IPS-18c (cell line): Measurements from ENCODE around the gene GLI2.

Experiments
- H3K4me3 ChIP-seq: 2 replicates; pipeline ENCODE4 v1.7.0; 2013; ENCODE audit warnings: low read depth, mild to moderate bottlenecking, low read length, moderate library complexity; ENCODE audit not compliant: insufficient read depth
- H3K9me3 ChIP-seq: one replicate; pipeline ENCODE4 v1.6.1; 2013; ENCODE audit warnings: mild to moderate bottlenecking, low read length, moderate library complexity; ENCODE audit not compliant: control insufficient read depth, insufficient read depth

GLI2 gene

GRCh38 chr2:120745420-120746111, 9.9 kb downstream of the GLI2 start:
- H3K4me3 ChIP-seq, result no peak overlapping the region; the same call in 1 of the 2 replicates
- no peaks in the 10 kb centered on the region for H3K9me3 ChIP-seq

- Histone ChIP-seq H3K9me3 (no peaks in the 10 kb centered on the region), H3K4me3 (no peak overlapping the region; the same call in 1 of the 2 replicates)
Observed at GRCh38 chr2:120746144-120746543, 10.5 kb downstream of the GLI2 start.

DNA sequence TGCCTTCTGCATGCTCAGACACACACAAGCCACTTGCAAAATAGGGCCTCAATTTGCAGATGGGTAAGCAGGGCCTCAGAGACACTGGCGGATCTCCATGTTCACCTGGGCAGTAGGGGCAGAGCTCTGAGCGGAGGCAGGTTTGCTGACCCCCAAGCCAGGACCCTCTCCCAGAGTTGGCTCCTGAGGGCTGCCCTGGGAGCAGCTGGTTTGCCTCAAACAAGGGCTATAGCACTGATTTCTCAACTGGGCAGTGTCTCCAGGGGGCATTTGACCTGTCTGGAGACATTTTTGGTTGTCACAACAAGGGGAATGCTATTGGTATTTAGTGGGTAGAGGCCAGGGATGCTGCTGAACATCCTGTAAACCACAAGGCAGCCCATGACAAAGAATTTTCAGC, 11.6 kb downstream of the GLI2 start:
- Histone ChIP-seq H3K9me3 (no peaks in the 10 kb centered on the region), H3K4me3 (no peak overlapping the region)

GRCh38 chr2:120747706-120748105, 12.0 kb downstream of the GLI2 start:
- Histone ChIP-seq H3K9me3 (no peaks in the 10 kb centered on the region), H3K4me3 (no peak overlapping the region)

- H3K4me3 ChIP-seq, result no peak overlapping the region
- H3K9me3 ChIP-seq, result no peaks in the 10 kb centered on the region
Observed at GRCh38 chr2:120748310-120748709, 12.6 kb downstream of the GLI2 start.

DNA sequence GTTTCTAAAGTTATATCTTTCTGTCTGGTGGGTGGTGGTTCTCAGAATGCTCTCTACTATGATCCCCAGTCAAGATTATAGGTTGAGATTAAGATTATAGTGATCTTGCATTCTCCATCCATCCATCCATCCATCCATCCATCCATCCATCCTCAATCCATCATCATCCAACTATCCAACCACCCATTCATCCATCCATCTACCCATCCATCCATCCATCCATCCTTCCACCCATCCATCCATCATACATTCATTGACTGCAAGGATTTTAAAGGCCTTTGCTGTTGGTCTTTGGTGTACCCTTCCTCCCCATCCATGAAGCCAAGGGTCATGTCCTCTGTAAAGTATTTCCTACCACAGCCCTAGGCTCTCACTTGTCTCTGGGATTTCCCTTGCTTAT, 13.1 kb downstream of the GLI2 start:
- Histone ChIP-seq H3K4me3 (no peak overlapping the region), H3K9me3 (no peaks in the 10 kb centered on the region)

DNA sequence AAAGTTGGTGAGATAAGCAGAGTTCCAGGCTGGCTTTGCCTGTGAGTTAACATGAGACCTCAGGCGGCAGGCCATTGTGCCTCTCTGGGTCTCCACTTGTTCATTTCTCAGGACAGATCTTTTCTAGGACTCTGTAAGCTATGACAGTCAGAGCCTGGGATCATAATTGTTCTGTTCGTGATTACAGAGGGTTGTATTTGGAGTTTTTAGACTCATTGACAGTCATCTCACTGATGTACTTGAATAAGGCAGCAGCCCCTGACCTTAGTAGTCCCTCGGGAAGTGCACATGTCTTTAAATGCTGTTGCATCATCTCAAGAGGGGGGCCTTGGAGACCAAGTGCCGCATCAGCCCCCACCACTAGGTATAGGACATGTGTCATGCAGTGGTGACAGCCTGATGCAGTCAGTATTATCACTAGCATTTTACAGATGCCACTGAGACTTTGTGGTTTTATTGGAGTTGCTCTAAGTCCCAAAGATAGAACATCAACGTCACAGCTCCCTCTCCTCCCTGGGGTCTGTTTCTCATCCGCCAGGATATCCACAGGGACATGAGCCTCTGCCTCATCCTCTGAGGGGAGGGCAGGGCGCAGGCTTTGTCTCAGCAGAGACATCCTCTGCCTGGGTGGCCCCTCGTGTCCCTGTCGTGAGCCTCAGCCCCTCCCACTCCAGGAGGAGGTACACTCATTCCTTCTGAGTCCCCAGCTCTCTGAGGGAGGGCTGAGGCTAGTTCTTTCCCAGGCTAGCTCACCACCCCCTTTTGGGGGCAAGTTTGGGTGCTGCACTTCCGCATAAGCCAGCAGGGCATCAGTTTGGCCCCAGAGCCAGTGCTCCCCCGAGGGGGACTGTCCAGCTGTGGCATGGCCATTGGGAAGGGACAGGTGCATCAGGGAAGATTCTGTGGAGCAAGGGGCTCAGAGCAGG, 14.1 kb downstream of the GLI2 start:
- H3K4me3 ChIP-seq, result no peak overlapping the region
- no peaks in the 10 kb centered on the region for H3K9me3 ChIP-seq

- Histone ChIP-seq H3K4me3 (no peak overlapping the region), H3K9me3 (no peaks in the 10 kb centered on the region)
Observed at GRCh38 chr2:120750488-120751210, 15.0 kb downstream of the GLI2 start.

- Histone ChIP-seq H3K4me3 (no peak overlapping the region), H3K9me3 (no peaks in the 10 kb centered on the region)
Observed at GRCh38 chr2:120751553-120751952, 15.9 kb downstream of the GLI2 start.

DNA sequence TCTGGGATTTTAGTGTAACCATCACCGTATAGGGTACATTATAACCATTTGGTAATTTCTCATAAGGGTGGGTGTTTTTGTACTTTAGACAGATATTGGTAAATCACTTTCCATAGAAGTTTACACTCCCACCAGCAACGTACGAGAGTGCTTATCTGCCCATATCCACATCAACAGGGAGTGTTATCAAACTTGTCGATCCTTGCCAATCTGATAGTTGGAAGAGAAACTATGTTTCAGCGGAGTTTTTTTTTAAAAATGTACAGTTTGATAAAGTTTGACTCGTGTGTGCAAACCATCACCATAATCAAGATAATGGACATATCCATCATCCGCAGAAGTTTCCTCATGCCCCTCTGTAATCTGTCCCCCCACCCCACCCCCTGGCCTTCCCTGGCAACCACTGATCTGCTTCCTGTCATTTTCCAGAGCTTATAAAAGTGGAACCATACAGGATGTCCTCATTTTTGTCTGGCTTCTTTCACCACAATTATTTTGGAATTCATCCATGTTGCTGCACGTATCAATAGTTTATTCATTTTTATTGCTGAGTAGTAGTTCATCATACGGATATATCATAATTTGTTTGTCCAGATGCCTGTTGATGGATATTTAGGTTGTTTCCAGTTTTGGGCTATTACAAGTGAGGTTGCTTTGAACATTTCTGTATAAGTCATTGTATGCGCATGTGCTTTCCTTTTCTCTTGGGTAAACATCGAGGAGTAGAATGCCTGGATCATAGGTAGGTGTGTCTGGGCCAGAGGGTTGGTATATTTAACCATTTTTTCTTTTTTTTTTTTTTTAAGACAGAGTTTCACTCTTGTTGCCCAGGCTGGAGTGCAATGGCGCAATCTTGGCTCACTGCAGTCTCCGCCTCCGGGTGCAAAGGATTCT, 18.6 kb downstream of the GLI2 start:
- no peak overlapping the region for H3K4me3 ChIP-seq
- H3K9me3 ChIP-seq, result no peaks in the 10 kb centered on the region

GRCh38 chr2:120758181-120759144, 22.8 kb downstream of the GLI2 start:
- Histone ChIP-seq H3K9me3 (peaks cover 3% of the 10 kb centered on the region), H3K4me3 (no peak overlapping the region; the same call in 1 of the 2 replicates)

GRCh38 chr2:120759543-120760331, 24.1 kb downstream of the GLI2 start:
- H3K9me3 ChIP-seq, result peaks cover 3% of the 10 kb centered on the region

DNA sequence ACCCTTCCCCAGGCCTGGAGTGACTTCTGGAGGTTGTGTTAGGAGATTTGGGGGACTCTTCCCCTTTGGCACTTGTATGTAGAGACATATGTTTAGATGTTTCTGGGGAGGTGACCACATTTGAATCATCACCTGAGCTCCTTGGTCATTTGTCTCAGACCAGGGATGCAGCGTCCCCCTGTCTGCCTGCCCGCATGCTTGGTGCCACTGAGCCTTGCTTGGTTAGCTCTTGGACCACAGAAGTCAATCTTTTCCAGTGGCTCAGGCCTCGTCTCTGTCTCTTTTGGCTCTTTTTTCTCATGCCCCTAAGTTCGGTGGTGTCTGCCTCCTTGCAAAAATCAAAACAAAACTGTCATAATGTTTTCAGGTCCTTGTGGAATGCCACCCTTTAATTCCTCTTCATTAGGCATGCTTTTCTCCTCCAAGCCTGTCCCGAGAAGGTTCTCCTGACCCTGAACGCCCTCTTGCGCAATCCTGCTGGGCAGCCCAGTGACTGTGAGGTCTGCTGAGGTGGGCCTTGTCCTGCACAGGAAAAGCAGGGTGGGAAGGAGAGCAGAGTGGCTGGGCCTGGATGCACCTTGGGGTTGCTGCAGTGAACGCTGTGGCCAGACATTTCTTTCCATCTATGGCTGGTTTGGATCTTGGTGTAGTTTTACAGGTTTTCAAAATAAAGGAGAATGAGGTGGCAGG, 24.9 kb downstream of the GLI2 start:
- peaks cover 3% of the 10 kb centered on the region for H3K9me3 ChIP-seq
- H3K4me3 ChIP-seq, result 0 out of 2 replicates have a peak overlapping the region, but pooled peaks have one; percentile 9

More at GRCh38 chr2:120759543-120760331, 24.1 kb downstream of the GLI2 start:
- H3K4me3 ChIP-seq, result no peak overlapping the region

GRCh38 chr2:120761164-120761861, 25.6 kb downstream of the GLI2 start:
- Histone ChIP-seq H3K4me3 (no peak overlapping the region), H3K9me3 (peaks cover 3% of the 10 kb centered on the region)
